HEK293 (cell line): ENCODE data around the gene UTP11.

Experiments
- CTCF ChIA-PET: fragments of 350-600 bp; formaldehyde crosslinking; extraction: SDS; loops from one replicate; lab custom pipeline; 2021; ENCODE audit warnings: antibody characterized with exemption; lab: Yijun Ruan, JAX
- POLR2A ChIA-PET: fragments of 300-600 bp; formaldehyde crosslinking; extraction: SDS; loops from one replicate; lab custom pipeline; 2020; ENCODE audit warnings: antibody characterized with exemption, inconsistent platforms; lab: Yijun Ruan, JAX
- H3K27ac ChIP-seq: fragments of 200-500 bp; sonication (Bioruptor generic); 2 replicates; pipeline ENCODE4 v1.5.1; 2014; ENCODE audit warnings: low read depth, low read length, control low read depth, inconsistent platforms; ENCODE audit errors: extremely low read depth
- H3K36me3 ChIP-seq, 2 experiments: fragments of 200-500 bp in 1 of 2; sonication (Bioruptor generic) in 1 of 2; 1 replicate in 1 of 2; 2 replicates in 1 of 2; pipeline ENCODE4 v1.5.1; 2014 to 2017; ENCODE audit warnings: inconsistent platforms in 2 of 2, low read length in 2 of 2; ENCODE audit not compliant: control insufficient read depth in 2 of 2, insufficient read depth in 1 of 2
- H3K4me1 ChIP-seq: fragments of 200-500 bp; sonication (Bioruptor generic); 2 replicates; pipeline ENCODE4 v1.5.1; 2014; ENCODE audit warnings: mild to moderate bottlenecking, low read length, inconsistent platforms; ENCODE audit not compliant: control insufficient read depth, insufficient read depth
- H3K4me3 ChIP-seq: 2 replicates; pipeline ENCODE4 v1.5.1; 2011; ENCODE audit warnings: low read depth, mild to moderate bottlenecking, control low read depth, low read length, moderate library complexity
- H3K9me3 ChIP-seq: fragments of 200-500 bp; sonication (Bioruptor generic); 2 replicates; pipeline ENCODE4 v1.5.1; 2014; ENCODE audit warnings: low read depth, low read length, inconsistent platforms; ENCODE audit not compliant: control insufficient read depth, insufficient read depth
- HOXA7 ChIP-seq: sonication (generic); formaldehyde crosslinking; IDR thresholded peaks from 2 replicates; pipeline ENCODE4 v1.8.1; 2022; ENCODE audit warnings: missing genetic modification reagents, borderline replicate concordance
- HOXC10 ChIP-seq: sonication (generic); formaldehyde crosslinking; IDR thresholded peaks from 2 replicates; pipeline ENCODE4 v1.8.1; 2023; ENCODE audit warnings: mild to moderate bottlenecking, missing genetic modification reagents
- KLF10 ChIP-seq: fragments of 450-650 bp; IDR thresholded peaks from 2 replicates; pipeline ENCODE4 v1.5.1; 2018; ENCODE audit warnings: missing biosample characterization, mild to moderate bottlenecking, missing genetic modification characterization
- OSR2 ChIP-seq: fragments of 450-650 bp; formaldehyde crosslinking; IDR thresholded peaks from 2 replicates; pipeline ENCODE4 v1.5.1; 2016; ENCODE audit warnings: missing biosample characterization, missing genetic modification characterization
- SP7 ChIP-seq: fragments of 450-650 bp; formaldehyde crosslinking; IDR thresholded peaks from 2 replicates; pipeline ENCODE4 v1.5.1; 2016; ENCODE audit warnings: missing biosample characterization, missing genetic modification characterization
- YY1 ChIP-seq: fragments of 450-650 bp; formaldehyde crosslinking; IDR thresholded peaks from 2 replicates; pipeline ENCODE4 v1.5.1; 2018; ENCODE audit warnings: missing biosample characterization, missing genetic modification characterization
- ZBTB11 ChIP-seq: fragments of 450-650 bp; formaldehyde crosslinking; conservative IDR thresholded peaks from 2 replicates; pipeline ENCODE4 v1.5.1; 2016; ENCODE audit warnings: low read depth, missing biosample characterization, missing genetic modification characterization
- ZBTB17 ChIP-seq: fragments of 450-650 bp; formaldehyde crosslinking; IDR thresholded peaks from 2 replicates; pipeline ENCODE4 v1.5.1; 2016; ENCODE audit warnings: missing biosample characterization, missing genetic modification characterization
- ZBTB21 ChIP-seq: fragments of 450-650 bp; formaldehyde crosslinking; IDR thresholded peaks from 2 replicates; pipeline ENCODE4 v1.5.1; 2017; ENCODE audit warnings: missing biosample characterization, missing genetic modification characterization
- ZBTB48 ChIP-seq: fragments of 450-650 bp; formaldehyde crosslinking; IDR thresholded peaks from 2 replicates; pipeline ENCODE4 v1.5.1; 2016; ENCODE audit warnings: missing biosample characterization, missing genetic modification characterization
- ZBTB6 ChIP-seq: fragments of 450-650 bp; formaldehyde crosslinking; IDR thresholded peaks from 2 replicates; pipeline ENCODE4 v1.5.1; 2017; ENCODE audit warnings: missing biosample characterization, missing genetic modification characterization
- ZFHX2 ChIP-seq: fragments of 450-650 bp; formaldehyde crosslinking; conservative IDR thresholded peaks from 2 replicates; pipeline ENCODE4 v1.5.1; 2016; ENCODE audit warnings: missing biosample characterization, missing genetic modification characterization
- ZFP37 ChIP-seq: fragments of 450-650 bp; formaldehyde crosslinking; IDR thresholded peaks from 2 replicates; pipeline ENCODE4 v1.5.1; 2016; ENCODE audit warnings: missing biosample characterization, missing genetic modification characterization
- ZNF221 ChIP-seq: fragments of 450-650 bp; formaldehyde crosslinking; IDR thresholded peaks from 2 replicates; pipeline ENCODE4 v1.5.1; 2017; ENCODE audit warnings: missing biosample characterization, missing genetic modification characterization, borderline replicate concordance
- ZNF302 ChIP-seq: fragments of 450-650 bp; formaldehyde crosslinking; IDR thresholded peaks from 2 replicates; pipeline ENCODE4 v1.5.1; 2016; ENCODE audit warnings: missing biosample characterization, missing genetic modification characterization, low read depth
- ZNF426 ChIP-seq: fragments of 450-650 bp; formaldehyde crosslinking; IDR thresholded peaks from 2 replicates; pipeline ENCODE4 v1.5.1; 2017; ENCODE audit warnings: missing biosample characterization, missing genetic modification characterization, mild to moderate bottlenecking, inconsistent platforms, moderate library complexity
- ZNF558 ChIP-seq: fragments of 450-650 bp; formaldehyde crosslinking; IDR thresholded peaks from 2 replicates; pipeline ENCODE4 v1.5.1; 2016; ENCODE audit warnings: missing biosample characterization, missing genetic modification characterization
- ZNF654 ChIP-seq: fragments of 450-650 bp; formaldehyde crosslinking; IDR thresholded peaks from 2 replicates; pipeline ENCODE4 v1.5.1; 2016; ENCODE audit warnings: low read depth, missing biosample characterization, missing genetic modification characterization
- ZNF658 ChIP-seq: fragments of 450-650 bp; formaldehyde crosslinking; IDR thresholded peaks from 2 replicates; pipeline ENCODE4; 2016; ENCODE audit warnings: missing biosample characterization, missing genetic modification characterization
- ZNF670 ChIP-seq: fragments of 450-650 bp; formaldehyde crosslinking; IDR thresholded peaks from 2 replicates; pipeline ENCODE4 v1.5.1; 2016; ENCODE audit warnings: missing biosample characterization, missing genetic modification characterization, low read depth
- ZXDB ChIP-seq: fragments of 450-650 bp; formaldehyde crosslinking; IDR thresholded peaks from 2 replicates; pipeline ENCODE4 v1.5.1; 2016; ENCODE audit warnings: missing biosample characterization, missing genetic modification characterization
- TF ChIP-seq, protein P1 (sequence below): fragments of 450-650 bp; formaldehyde crosslinking; IDR thresholded peaks from 2 replicates; pipeline ENCODE4 v1.5.1; 2016; ENCODE audit warnings: missing biosample characterization, missing genetic modification characterization
- TF ChIP-seq, protein P2 (sequence below): fragments of 450-650 bp; formaldehyde crosslinking; optimal IDR thresholded peaks from 2 replicates; pipeline ENCODE3; 2016; ENCODE audit warnings: missing biosample characterization, mild to moderate bottlenecking, missing genetic modification characterization
- TF ChIP-seq, protein P3 (sequence below): fragments of 450-650 bp; formaldehyde crosslinking; IDR thresholded peaks from 2 replicates; pipeline ENCODE4 v1.5.1; 2016; ENCODE audit warnings: missing biosample characterization, missing genetic modification characterization

UTP11 gene

GRCh38 chr1:38026592-38027200 lies 14.2 kb downstream of the UTP11 start (continued):
- TF ChIP-seq ZFP37 (no peak), ZNF654 (tag by site-specific recombination) (peak; percentile 89), ZBTB17 (tag by site-specific recombination) (peak; percentile 67), YY1 (tag by site-specific recombination) (no peak), ZBTB11 (no peak)

DNA sequence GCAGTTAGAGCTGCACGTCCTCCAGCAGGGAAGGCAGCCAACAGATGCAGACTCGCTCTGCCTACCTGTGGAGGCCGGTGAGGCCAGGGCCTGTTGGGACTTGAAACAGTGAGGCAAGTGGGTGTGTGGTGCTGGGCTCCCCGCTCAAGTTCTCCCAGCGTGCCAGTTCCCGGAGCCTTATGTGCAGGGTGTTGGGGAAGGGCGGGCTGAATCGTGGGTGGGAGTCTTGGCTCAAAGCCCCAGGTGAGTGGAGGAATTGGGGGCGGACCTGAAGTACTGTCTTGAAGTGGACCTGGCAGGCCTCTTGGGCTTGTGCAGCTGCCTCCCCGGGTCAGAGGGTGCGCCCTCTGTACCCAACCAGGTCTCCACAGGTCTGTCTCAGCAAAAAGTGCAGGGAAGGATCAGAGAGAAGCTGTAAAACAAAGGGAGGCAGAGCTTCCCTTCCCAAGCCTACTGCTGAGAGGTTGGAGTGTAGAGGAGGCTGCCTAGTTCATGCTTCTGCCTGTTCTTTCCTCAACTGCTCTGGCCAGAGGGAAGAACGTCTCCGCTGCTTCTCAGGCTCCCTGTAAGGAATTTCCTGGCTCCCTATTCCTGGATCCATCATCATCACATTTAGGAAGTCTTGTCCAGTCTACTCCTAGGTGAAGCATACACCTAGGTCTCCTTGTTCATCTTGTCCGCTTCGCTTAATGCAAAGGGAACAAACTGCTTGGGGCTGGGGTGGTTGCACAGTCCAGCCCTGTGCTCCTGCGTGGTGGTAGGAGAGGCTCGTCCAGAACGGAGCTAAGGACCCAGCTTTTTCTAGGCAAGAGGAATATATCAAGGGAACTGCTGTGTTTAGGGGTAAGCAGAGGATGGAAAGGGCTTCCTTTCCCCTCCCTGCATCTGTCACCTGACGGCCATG lies 14.9 kb downstream of the UTP11 start:
- Histone ChIP-seq H3K27ac (no peak overlapping the region), H3K4me1 (peaks cover 19% of the 10 kb centered on the region), H3K36me3 (peaks cover 16 to 52% of the 10 kb centered on the region in 2 experiments), H3K9me3 (no peaks in the 10 kb centered on the region), H3K4me3 (no peak overlapping the region)
- POLR2A ChIA-PET, result interaction anchor here (1.1 kb wide), 3 partner anchors 8 to 808 kb away, joined by 3 to 7 read pairs (median 3); no protein-coding TSS in a partner anchor
- CTCF ChIA-PET, result interaction anchor here (0.5 to 5.6 kb wide), 14 partner anchors 8 to 810 kb away, joined by 3 to 27 read pairs (median 4); partner anchors contain the start of gene SF3A3
- TF ChIP-seq KLF10 (tag by site-specific recombination), result no peak
- TF ChIP-seq HOXA7 (CRISPR knock-in tag), result no peak
- TF ChIP-seq ZXDB (tag by site-specific recombination), result no peak
- TF ChIP-seq ZBTB21, result no peak
- TF ChIP-seq, protein P1, sequence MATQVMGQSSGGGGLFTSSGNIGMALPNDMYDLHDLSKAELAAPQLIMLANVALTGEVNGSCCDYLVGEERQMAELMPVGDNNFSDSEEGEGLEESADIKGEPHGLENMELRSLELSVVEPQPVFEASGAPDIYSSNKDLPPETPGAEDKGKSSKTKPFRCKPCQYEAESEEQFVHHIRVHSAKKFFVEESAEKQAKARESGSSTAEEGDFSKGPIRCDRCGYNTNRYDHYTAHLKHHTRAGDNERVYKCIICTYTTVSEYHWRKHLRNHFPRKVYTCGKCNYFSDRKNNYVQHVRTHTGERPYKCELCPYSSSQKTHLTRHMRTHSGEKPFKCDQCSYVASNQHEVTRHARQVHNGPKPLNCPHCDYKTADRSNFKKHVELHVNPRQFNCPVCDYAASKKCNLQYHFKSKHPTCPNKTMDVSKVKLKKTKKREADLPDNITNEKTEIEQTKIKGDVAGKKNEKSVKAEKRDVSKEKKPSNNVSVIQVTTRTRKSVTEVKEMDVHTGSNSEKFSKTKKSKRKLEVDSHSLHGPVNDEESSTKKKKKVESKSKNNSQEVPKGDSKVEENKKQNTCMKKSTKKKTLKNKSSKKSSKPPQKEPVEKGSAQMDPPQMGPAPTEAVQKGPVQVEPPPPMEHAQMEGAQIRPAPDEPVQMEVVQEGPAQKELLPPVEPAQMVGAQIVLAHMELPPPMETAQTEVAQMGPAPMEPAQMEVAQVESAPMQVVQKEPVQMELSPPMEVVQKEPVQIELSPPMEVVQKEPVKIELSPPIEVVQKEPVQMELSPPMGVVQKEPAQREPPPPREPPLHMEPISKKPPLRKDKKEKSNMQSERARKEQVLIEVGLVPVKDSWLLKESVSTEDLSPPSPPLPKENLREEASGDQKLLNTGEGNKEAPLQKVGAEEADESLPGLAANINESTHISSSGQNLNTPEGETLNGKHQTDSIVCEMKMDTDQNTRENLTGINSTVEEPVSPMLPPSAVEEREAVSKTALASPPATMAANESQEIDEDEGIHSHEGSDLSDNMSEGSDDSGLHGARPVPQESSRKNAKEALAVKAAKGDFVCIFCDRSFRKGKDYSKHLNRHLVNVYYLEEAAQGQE (tag by site-specific recombination), result no peak
- no peak for TF ChIP-seq HOXC10 (CRISPR knock-in tag)
- TF ChIP-seq ZNF658, result no peak
- TF ChIP-seq, protein P2, sequence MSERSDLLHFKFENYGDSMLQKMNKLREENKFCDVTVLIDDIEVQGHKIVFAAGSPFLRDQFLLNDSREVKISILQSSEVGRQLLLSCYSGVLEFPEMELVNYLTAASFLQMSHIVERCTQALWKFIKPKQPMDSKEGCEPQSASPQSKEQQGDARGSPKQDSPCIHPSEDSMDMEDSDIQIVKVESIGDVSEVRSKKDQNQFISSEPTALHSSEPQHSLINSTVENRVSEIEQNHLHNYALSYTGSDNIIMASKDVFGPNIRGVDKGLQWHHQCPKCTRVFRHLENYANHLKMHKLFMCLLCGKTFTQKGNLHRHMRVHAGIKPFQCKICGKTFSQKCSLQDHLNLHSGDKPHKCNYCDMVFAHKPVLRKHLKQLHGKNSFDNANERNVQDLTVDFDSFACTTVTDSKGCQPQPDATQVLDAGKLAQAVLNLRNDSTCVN (tag by site-specific recombination), result no peak
- TF ChIP-seq ZBTB48 (tag by site-specific recombination), result no peak
- no peak for TF ChIP-seq OSR2
- no peak for TF ChIP-seq ZBTB6 (tag by site-specific recombination)
- TF ChIP-seq ZNF558 (tag by site-specific recombination), result no peak
- TF ChIP-seq SP7 (tag by site-specific recombination), result no peak
- TF ChIP-seq ZNF670 (tag by site-specific recombination), result no peak
- TF ChIP-seq, protein P3, sequence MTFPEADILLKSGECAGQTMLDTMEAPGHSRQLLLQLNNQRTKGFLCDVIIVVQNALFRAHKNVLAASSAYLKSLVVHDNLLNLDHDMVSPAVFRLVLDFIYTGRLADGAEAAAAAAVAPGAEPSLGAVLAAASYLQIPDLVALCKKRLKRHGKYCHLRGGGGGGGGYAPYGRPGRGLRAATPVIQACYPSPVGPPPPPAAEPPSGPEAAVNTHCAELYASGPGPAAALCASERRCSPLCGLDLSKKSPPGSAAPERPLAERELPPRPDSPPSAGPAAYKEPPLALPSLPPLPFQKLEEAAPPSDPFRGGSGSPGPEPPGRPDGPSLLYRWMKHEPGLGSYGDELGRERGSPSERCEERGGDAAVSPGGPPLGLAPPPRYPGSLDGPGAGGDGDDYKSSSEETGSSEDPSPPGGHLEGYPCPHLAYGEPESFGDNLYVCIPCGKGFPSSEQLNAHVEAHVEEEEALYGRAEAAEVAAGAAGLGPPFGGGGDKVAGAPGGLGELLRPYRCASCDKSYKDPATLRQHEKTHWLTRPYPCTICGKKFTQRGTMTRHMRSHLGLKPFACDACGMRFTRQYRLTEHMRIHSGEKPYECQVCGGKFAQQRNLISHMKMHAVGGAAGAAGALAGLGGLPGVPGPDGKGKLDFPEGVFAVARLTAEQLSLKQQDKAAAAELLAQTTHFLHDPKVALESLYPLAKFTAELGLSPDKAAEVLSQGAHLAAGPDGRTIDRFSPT (tag by site-specific recombination), result no peak
- TF ChIP-seq ZNF221 (tag by site-specific recombination), result no peak
- TF ChIP-seq ZNF302 (tag by site-specific recombination), result no peak
- TF ChIP-seq ZNF426, result no peak
- TF ChIP-seq ZFHX2 (tag by site-specific recombination), result peak; percentile 87
